HepG2 (cell line): ENCODE results near the gene CHSY3. TPM values are rescaled to one million over a fixed set of nuclear protein-coding genes. Genes with fewer than 3 reads are reported as not detected.

Source experiments
- ATAC-seq: fragments of 200-7000 bp; cut with Tn5 transposase; 3 replicates; pipeline ENCODE4 v1.9.1; 2020; ENCODE audit warnings: mild to moderate bottlenecking, moderate library complexity
- BruUV-seq: library from RNA; stranded (reverse); fragments of 400-500 nt; replicated peaks from 2 replicates; lab custom pipeline; 2021; lab: Mats Ljungman, UMichigan
- CTCF ChIA-PET: fragments of 300-600 bp; formaldehyde crosslinking; extraction: SDS; loops from one replicate; lab custom pipeline; 2021; ENCODE audit warnings: low total read pairs, inconsistent platforms, low intra/inter-chr PET ratio; lab: Yijun Ruan, JAX
- POLR2A ChIA-PET: fragments of 350-600 bp; sonication (Branson Sonifier 250); formaldehyde crosslinking; loops from one replicate; lab custom pipeline; 2020; ENCODE audit warnings: antibody characterized with exemption, inconsistent platforms; lab: Yijun Ruan, JAX
- DNase-seq: peaks from one replicate; pipeline ENCODE4 v3.0.0-alpha.2; 2015; ENCODE audit warnings: low spot score
- FAIRE-seq: peaks from 3 replicates; lab custom pipeline; 2011; peaks lifted over from hg19 to GRCh38; lab: Jason Lieb, UNC
- H2AFZ ChIP-seq: one replicate; pipeline ENCODE4 v1.6.1; 2011; ENCODE audit warnings: low read length, inconsistent platforms
- H3K27ac ChIP-seq: fragments of 300-600 bp; 3 replicates; pipeline ENCODE4 v1.8.0; 2011; ENCODE audit warnings: mixed run types, mild to moderate bottlenecking, mixed read lengths, low read length, inconsistent platforms; ENCODE audit not compliant: insufficient read depth; ENCODE audit errors: extremely low read length
- H3K27me3 ChIP-seq, 2 experiments: fragments of 200-600 bp in 1 of 2; 2 replicates in 1 of 2; 3 replicates in 1 of 2; pipeline versions ENCODE4 v1.6.0 to v1.8.0; 2011; ENCODE audit warnings: low read length in 2 of 2, mild to moderate bottlenecking in 2 of 2, moderate library complexity in 2 of 2, inconsistent platforms in 1 of 2; ENCODE audit not compliant: insufficient read depth in 2 of 2, control insufficient read depth in 1 of 2
- H3K36me3 ChIP-seq, 2 experiments: fragments of 200-600 bp in 1 of 2; replicated peaks in 1 of 2; 2 replicates in 1 of 2; 3 replicates in 1 of 2; pipeline versions ENCODE4 v1.5.1 to v1.8.0; 2011; ENCODE audit warnings: low read length in 2 of 2, inconsistent platforms in 1 of 2; ENCODE audit not compliant: insufficient read depth in 2 of 2, control insufficient read depth in 1 of 2
- H3K4me1 ChIP-seq: 2 replicates; pipeline ENCODE4 v1.5.1; 2012; ENCODE audit warnings: low read length, inconsistent platforms; ENCODE audit not compliant: insufficient read depth
- H3K4me2 ChIP-seq: 2 replicates; pipeline ENCODE4 v1.6.0; 2011; ENCODE audit warnings: low read depth, low read length, inconsistent platforms
- H3K4me3 ChIP-seq, 3 experiments: fragments of 200-600 bp in 1 of 3; sonication (generic), shearing (Covaris generic) in 1 of 3; replicated peaks in 1 of 3; 2 replicates each; pipeline ENCODE4 v1.5.1; 2011 to 2016; ENCODE audit warnings: low read length in 3 of 3, inconsistent platforms in 2 of 3, low read depth in 2 of 3, mild to moderate bottlenecking in 2 of 3, control low read depth in 1 of 3, mixed read lengths in 1 of 3; ENCODE audit not compliant: insufficient read depth in 1 of 3
- H3K79me2 ChIP-seq: one replicate; pipeline ENCODE4 v1.6.1; 2011; ENCODE audit warnings: low read length, inconsistent platforms; ENCODE audit not compliant: insufficient read depth
- H3K9ac ChIP-seq: 2 replicates; pipeline ENCODE4 v1.6.0; 2011; ENCODE audit warnings: mild to moderate bottlenecking, low read depth, low read length, inconsistent platforms; ENCODE audit not compliant: insufficient read depth
- H3K9me3 ChIP-seq: 2 replicates; pipeline ENCODE4 v1.5.1; 2012; ENCODE audit warnings: mild to moderate bottlenecking, low read length
- H4K20me1 ChIP-seq: 2 replicates; pipeline ENCODE4 v1.6.0; 2011; ENCODE audit warnings: inconsistent platforms, mild to moderate bottlenecking, low read length, moderate library complexity; ENCODE audit not compliant: insufficient read depth
- FOXA1 ChIP-seq, 2 experiments: fragments of 450-650 bp in 1 of 2; sonication (generic) in 1 of 2; formaldehyde crosslinking in 1 of 2; IDR thresholded peaks; 2 replicates each; pipeline versions ENCODE4 v1.4.0 to v1.6.1; 2016 to 2020; ENCODE audit warnings: missing genetic modification reagents in 1 of 2
- NR3C1 ChIP-seq: sonication (generic); formaldehyde crosslinking; IDR thresholded peaks from 2 replicates; pipeline ENCODE4 v1.4.0; 2020; ENCODE audit warnings: missing genetic modification reagents
- PAF1 ChIP-seq: IDR thresholded peaks from 2 replicates; pipeline ENCODE4 v1.6.1; 2016; ENCODE audit warnings: missing genetic modification reagents, missing compliant biosample characterization
- PHF5A ChIP-seq: IDR thresholded peaks from one replicate; pipeline ENCODE4 v1.6.1; 2018; ENCODE audit warnings: low read depth, missing genetic modification reagents; ENCODE audit not compliant: unreplicated experiment
- POLR2AphosphoS5 ChIP-seq: IDR thresholded peaks from 2 replicates; pipeline ENCODE4 v1.6.1; 2012; ENCODE audit warnings: low read depth, low read length
- RFX1 ChIP-seq: fragments of 450-650 bp; IDR thresholded peaks from 2 replicates; pipeline ENCODE4 v1.6.1; 2017
- SP1 ChIP-seq, 2 experiments: fragments of 450-650 bp in 1 of 2; sonication (generic) in 1 of 2; formaldehyde crosslinking in 1 of 2; IDR thresholded peaks; 2 replicates each; pipeline versions ENCODE4 v1.4.0 to v1.6.1; 2016 to 2020; ENCODE audit warnings: missing genetic modification reagents in 1 of 2
- STAG1 ChIP-seq: sonication (generic); formaldehyde crosslinking; IDR thresholded peaks from 2 replicates; pipeline ENCODE4 v1.4.0; 2020; ENCODE audit warnings: missing genetic modification reagents
- ZEB1 ChIP-seq: IDR thresholded peaks from 2 replicates; pipeline ENCODE4 v1.6.1; 2012; ENCODE audit warnings: mild to moderate bottlenecking, low read depth, inconsistent platforms; ENCODE audit not compliant: insufficient replicate concordance
- ZNF121 ChIP-seq: sonication (generic); formaldehyde crosslinking; IDR thresholded peaks from 2 replicates; pipeline ENCODE4 v1.5.0; 2020; ENCODE audit warnings: mild to moderate bottlenecking, missing genetic modification reagents
- ZNF317 ChIP-seq: sonication (generic); formaldehyde crosslinking; IDR thresholded peaks from 2 replicates; pipeline ENCODE4 v1.5.0; 2020; ENCODE audit warnings: mild to moderate bottlenecking, missing genetic modification reagents
- ZNF720 ChIP-seq: sonication (generic); formaldehyde crosslinking; IDR thresholded peaks from 2 replicates; pipeline ENCODE4 v1.4.0; 2020; ENCODE audit warnings: missing genetic modification reagents
- ZNF724P ChIP-seq: sonication (generic); formaldehyde crosslinking; IDR thresholded peaks from 2 replicates; pipeline ENCODE4 v1.8.0; 2022; ENCODE audit warnings: missing genetic modification reagents, borderline replicate concordance
- WGBS: methylation state at CpG from one replicate; pipeline ENCODE4 v1.1.6; 2017; ENCODE audit warnings: low lambda C conversion rate; 5-methylcytosine and 5-hydroxymethylcytosine counted together
- in situ Hi-C: cut with HindIII; loops from 2 replicates; pipeline ENCODE4 v1.10.0; 2017; ENCODE audit warnings: low pct_unique_long_range_greater_than_20kb; ENCODE audit not compliant: extremely low pct_ligation_motif_present
- intact Hi-C: fragments of 100-400 bp; cut with micrococcal nuclease; formaldehyde crosslinking; loops from one replicate; pipeline ENCODE4 v1.10.0; 2022; ENCODE audit not compliant: unreplicated experiment
- polyA plus RNA-seq, 8 experiments: library from polyadenylated mRNA; depleted of rRNA in 3 of 8; stranded (reverse) in 7 of 8; unstranded in 1 of 8; fragments of >200 nt; fragmentation: Illumina TruSeq in 4 of 8; extraction: Trizol in 4 of 8; gene quantifications; 2 replicates each; pipeline versions ENCODE4 v1.2.1 to v1.2.3, GENCODE V29; 2011 to 2016; ENCODE audit warnings: low read depth in 4 of 8, missing spikeins in 1 of 8, mixed read lengths in 1 of 8; ENCODE audit not compliant: insufficient read depth in 1 of 8
- total RNA-seq, 5 experiments: library from RNA; depleted of rRNA; stranded (reverse); fragments of >200 nt; fragmentation: Illumina TruSeq; extraction: Trizol; gene quantifications; 2 replicates each; pipeline ENCODE4 v1.2.3, GENCODE V29; 2016; ENCODE audit warnings: low read depth in 1 of 5
- TF ChIP-seq, protein P1 (sequence below): sonication (generic); formaldehyde crosslinking; IDR thresholded peaks from 2 replicates; pipeline ENCODE4 v1.4.0; 2020; ENCODE audit warnings: missing genetic modification reagents, borderline replicate concordance
- TF ChIP-seq, protein P2 (sequence below): sonication (generic); formaldehyde crosslinking; IDR thresholded peaks from 2 replicates; pipeline ENCODE4 v1.4.0; 2020; ENCODE audit warnings: missing genetic modification reagents

Gene CHSY3
- total and polyA plus RNA-seq, 2 of the 13 experiments (the other 11 are each of a cell fraction or from before 2014, with no cell fraction given) = 0.26 to 4.1 TPM

DNA sequence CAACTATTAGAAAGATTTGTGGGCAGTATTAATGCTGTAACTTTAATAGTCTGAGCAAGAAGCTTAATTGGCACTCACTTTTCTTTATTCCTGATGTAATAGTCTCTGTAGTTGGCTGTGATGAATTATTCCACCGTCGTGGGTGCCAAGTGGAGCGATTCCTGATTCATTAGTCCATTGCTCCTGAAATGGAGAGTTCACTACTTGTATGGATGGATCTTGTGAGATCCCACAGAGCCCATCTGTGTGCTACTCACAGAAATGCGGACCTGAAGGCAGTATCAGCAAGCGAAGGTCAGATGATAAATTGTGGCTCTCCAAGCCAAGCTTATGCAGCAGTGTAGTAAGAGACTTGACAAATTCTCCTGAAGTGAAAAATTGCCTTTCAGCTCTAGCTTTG lies 212.2 kb downstream of the CHSY3 start:
- no peak overlapping the region for H3K9ac ChIP-seq
- no peaks in the 10 kb centered on the region for H3K4me1 ChIP-seq
- ATAC-seq = no peak
- FAIRE-seq = no peak
- H4K20me1 ChIP-seq = no peaks in the 10 kb centered on the region
- no peak overlapping the region for H3K4me3 ChIP-seq
- ChIA-PET CTCF (no interaction called here), POLR2A (no interaction called here)
- no peaks in the 10 kb centered on the region for H3K36me3 ChIP-seq
- BruUV-seq = no TSS peak
- in situ Hi-C loops (loop anchor here (25.0 kb wide), 2 partner anchors 596 to 996 kb away; no protein-coding TSS in a partner anchor), intact Hi-C loops (no loop called here)
- H3K9me3 ChIP-seq = no peaks in the 10 kb centered on the region
- no peaks in the 10 kb centered on the region for H3K27me3 ChIP-seq
- H3K79me2 ChIP-seq = no peaks in the 10 kb centered on the region
- no peak overlapping the region for H3K27ac ChIP-seq
- H2AFZ ChIP-seq = no peak overlapping the region
- DNase-seq = no peak
- no peak overlapping the region for H3K4me2 ChIP-seq
- TF ChIP-seq RFX1 (no peak), ZNF720 (no peak), PHF5A (CRISPR knock-in tag) (no peak), NR3C1 (CRISPR knock-in tag) (no peak), ZEB1 (no peak), STAG1 (no peak), POLR2AphosphoS5 (no peak), SP1 (IDR thresholded peaks at IDR 0.05) (no peak), SP1 (CRISPR knock-in tag; IDR thresholded peaks at IDR 0.05) (no peak), ZNF724P (CRISPR knock-in tag) (no peak), FOXA1 (IDR thresholded peaks at IDR 0.05) (no peak), FOXA1 (CRISPR knock-in tag; IDR thresholded peaks at IDR 0.05) (no peak), ZNF121 (CRISPR knock-in tag) (no peak), PAF1 (CRISPR knock-in tag) (no peak), ZNF317 (CRISPR knock-in tag) (no peak)
- TF ChIP-seq, protein P1, sequence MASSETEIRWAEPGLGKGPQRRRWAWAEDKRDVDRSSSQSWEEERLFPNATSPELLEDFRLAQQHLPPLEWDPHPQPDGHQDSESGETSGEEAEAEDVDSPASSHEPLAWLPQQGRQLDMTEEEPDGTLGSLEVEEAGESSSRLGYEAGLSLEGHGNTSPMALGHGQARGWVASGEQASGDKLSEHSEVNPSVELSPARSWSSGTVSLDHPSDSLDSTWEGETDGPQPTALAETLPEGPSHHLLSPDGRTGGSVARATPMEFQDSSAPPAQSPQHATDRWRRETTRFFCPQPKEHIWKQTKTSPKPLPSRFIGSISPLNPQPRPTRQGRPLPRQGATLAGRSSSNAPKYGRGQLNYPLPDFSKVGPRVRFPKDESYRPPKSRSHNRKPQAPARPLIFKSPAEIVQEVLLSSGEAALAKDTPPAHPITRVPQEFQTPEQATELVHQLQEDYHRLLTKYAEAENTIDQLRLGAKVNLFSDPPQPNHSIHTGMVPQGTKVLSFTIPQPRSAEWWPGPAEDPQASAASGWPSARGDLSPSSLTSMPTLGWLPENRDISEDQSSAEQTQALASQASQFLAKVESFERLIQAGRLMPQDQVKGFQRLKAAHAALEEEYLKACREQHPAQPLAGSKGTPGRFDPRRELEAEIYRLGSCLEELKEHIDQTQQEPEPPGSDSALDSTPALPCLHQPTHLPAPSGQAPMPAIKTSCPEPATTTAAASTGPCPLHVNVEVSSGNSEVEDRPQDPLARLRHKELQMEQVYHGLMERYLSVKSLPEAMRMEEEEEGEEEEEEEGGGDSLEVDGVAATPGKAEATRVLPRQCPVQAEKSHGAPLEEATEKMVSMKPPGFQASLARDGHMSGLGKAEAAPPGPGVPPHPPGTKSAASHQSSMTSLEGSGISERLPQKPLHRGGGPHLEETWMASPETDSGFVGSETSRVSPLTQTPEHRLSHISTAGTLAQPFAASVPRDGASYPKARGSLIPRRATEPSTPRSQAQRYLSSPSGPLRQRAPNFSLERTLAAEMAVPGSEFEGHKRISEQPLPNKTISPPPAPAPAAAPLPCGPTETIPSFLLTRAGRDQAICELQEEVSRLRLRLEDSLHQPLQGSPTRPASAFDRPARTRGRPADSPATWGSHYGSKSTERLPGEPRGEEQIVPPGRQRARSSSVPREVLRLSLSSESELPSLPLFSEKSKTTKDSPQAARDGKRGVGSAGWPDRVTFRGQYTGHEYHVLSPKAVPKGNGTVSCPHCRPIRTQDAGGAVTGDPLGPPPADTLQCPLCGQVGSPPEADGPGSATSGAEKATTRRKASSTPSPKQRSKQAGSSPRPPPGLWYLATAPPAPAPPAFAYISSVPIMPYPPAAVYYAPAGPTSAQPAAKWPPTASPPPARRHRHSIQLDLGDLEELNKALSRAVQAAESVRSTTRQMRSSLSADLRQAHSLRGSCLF (CRISPR knock-in tag) = no peak
- TF ChIP-seq, protein P2, sequence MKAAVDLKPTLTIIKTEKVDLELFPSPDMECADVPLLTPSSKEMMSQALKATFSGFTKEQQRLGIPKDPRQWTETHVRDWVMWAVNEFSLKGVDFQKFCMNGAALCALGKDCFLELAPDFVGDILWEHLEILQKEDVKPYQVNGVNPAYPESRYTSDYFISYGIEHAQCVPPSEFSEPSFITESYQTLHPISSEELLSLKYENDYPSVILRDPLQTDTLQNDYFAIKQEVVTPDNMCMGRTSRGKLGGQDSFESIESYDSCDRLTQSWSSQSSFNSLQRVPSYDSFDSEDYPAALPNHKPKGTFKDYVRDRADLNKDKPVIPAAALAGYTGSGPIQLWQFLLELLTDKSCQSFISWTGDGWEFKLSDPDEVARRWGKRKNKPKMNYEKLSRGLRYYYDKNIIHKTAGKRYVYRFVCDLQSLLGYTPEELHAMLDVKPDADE (CRISPR knock-in tag) = no peak
- 45% methylated on average over 5 of the region's 5 CpGs for WGBS
